ENCODE data around the gene OR5D16.
"Not testable (repeated sequence)": the region's sequence is repeated elsewhere in the genome, so short reads cannot be mapped to it uniquely, and the experiment has no call there.

The OR5D16 gene

GRCh38 chr11:55838452-55838851, at the start of gene OR5D16:
OR5D16 (plus strand) TSS chr11:55838752; CDS start chr11:55838752, 0 bp downstream.
- no peak for DNase-seq (ENCODE audit: low read depth in 3 of 3)

- no peak for DNase-seq (ENCODE audit: low read depth in 3 of 3)
These were observed 46.9 kb upstream of the OR5D16 start for GRCh38 chr11:55791606-55792005.

GRCh38 chr11:55793321-55793720, 45.2 kb upstream of the OR5D16 start:
- no peak for DNase-seq (ENCODE audit: low read depth in 3 of 3)

- no peak for DNase-seq (ENCODE audit: low read depth in 3 of 3)
These were observed 43.3 kb upstream of the OR5D16 start, which contains the start of gene OR5D14 for GRCh38 chr11:55795256-55795655. OR5D14 (plus strand) TSS chr11:55795556; CDS start chr11:55795556, 0 bp downstream.

- DNase-seq (ENCODE audit: low read depth in 3 of 3): no peak
These were observed 32.3 kb upstream of the OR5D16 start for GRCh38 chr11:55806248-55806647.

GRCh38 chr11:55811067-55811466, 27.5 kb upstream of the OR5D16 start, which contains the start of gene OR5L1:
OR5L1 (plus strand) TSS chr11:55811367; CDS start chr11:55811467, 100 bp downstream.
- no peak for DNase-seq (ENCODE audit: low read depth in 3 of 3)

- DNase-seq (ENCODE audit: low read depth in 3 of 3): no peak
These were observed 19.2 kb upstream of the OR5D16 start, which contains the start of gene OR5D18 for GRCh38 chr11:55819330-55819729. OR5D18 (plus strand) TSS chr11:55819630; CDS start chr11:55819630, 0 bp downstream.

- no peak for DNase-seq (ENCODE audit: low read depth in 3 of 3)
These were observed 11.6 kb upstream of the OR5D16 start, which contains the start of gene OR5L2 for GRCh38 chr11:55826919-55827318. OR5L2 (plus strand) TSS chr11:55827219; CDS start chr11:55827219, 0 bp downstream.

- DNase-seq (ENCODE audit: low read depth in 3 of 3): no peak
These were observed 8.9 kb downstream of the OR5D16 start for GRCh38 chr11:55847453-55847852.

GRCh38 chr11:55849037-55849436, 10.5 kb downstream of the OR5D16 start:
- DNase-seq (ENCODE audit: low read depth in 3 of 3): no peak

GRCh38 chr11:55852141-55852540, 13.6 kb downstream of the OR5D16 start:
- DNase-seq (ENCODE audit: low read depth in 3 of 3): no peak

GRCh38 chr11:55854704-55855103, 16.2 kb downstream of the OR5D16 start:
- no peak for DNase-seq (ENCODE audit: low read depth in 3 of 3)

- not testable (repeated sequence) for DNase-seq (ENCODE audit: low read depth in 3 of 3)
These were observed 28.8 kb downstream of the OR5D16 start for GRCh38 chr11:55867354-55867753.

GRCh38 chr11:55872731-55873130, 34.2 kb downstream of the OR5D16 start:
- DNase-seq (ENCODE audit: low read depth in 3 of 3): not testable (repeated sequence)

GRCh38 chr11:55873146-55873545, 34.6 kb downstream of the OR5D16 start:
- not testable (repeated sequence) for DNase-seq (ENCODE audit: low read depth in 3 of 3)

- DNase-seq (ENCODE audit: low read depth in 3 of 3): not testable (repeated sequence)
These were observed 44.4 kb downstream of the OR5D16 start, which contains the start of gene TRIM51 for GRCh38 chr11:55882997-55883396. TRIM51 (plus strand) TSS chr11:55883297; CDS start chr11:55885429, 2,132 bp downstream.

- DNase-seq (ENCODE audit: low read depth in 3 of 3): not testable (repeated sequence)
These were observed 46.4 kb downstream of the OR5D16 start for GRCh38 chr11:55884995-55885394.

- DNase-seq (ENCODE audit: low read depth in 3 of 3): not testable (repeated sequence)
These were observed 46.9 kb downstream of the OR5D16 start for GRCh38 chr11:55885481-55885880.
